ENCODE measurements around the gene SPATS1.

GRCh38 chr6:44349904-44350649 lies 7.6 kb downstream of the SPATS1 start:
- no peak for TF ChIP-seq CTCF (optimal IDR thresholded peaks at IDR 0.05 in 1 of 3, IDR thresholded peaks at IDR 0.05 in 1 of 3, conservative IDR thresholded peaks at IDR 0.05 in 1 of 3; ENCODE audit: extremely low read depth in 1 of 3, insufficient read depth in 2 of 3, low read length in 3 of 3)
- TF ChIP-seq EZH2 (IDR thresholded peaks at IDR 0.05; ENCODE audit: low read length) = no peak
